GM21526 (cell line): ENCODE results near the gene SMR3A.

Experiments used
- ATAC-seq: cut with Tn5 transposase; IDR thresholded peaks from one replicate; pipeline ENCODE4 v1.9.1; 2021; ENCODE audit warnings: moderate library complexity; ENCODE audit not compliant: unreplicated experiment, low FRiP score

The SMR3A gene

DNA sequence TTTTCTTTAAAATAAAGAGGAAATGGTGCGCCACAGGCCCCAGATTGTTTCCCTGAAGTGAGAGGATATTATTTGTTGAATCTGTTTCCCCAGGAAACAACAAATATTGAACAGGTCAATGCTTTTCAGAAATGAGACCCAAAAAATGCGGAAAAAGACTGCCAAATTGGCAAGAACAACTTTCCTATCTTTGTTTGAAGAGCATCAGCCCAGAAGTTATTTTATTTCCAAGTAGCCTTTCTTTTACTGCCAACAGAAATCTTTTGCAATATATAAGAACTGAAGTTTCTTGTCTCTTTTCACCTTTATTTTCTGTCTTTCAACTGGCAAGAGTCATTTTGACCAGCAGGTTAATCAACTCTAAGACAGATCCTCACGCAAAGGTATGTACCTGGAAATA is at the start of gene SMR3A:
SMR3A (plus strand) TSS at position 301 of the 400 bp plus-strand sequence. CDS start 1,356 bp downstream, outside the sequence.
- no peak for ATAC-seq

DNA sequence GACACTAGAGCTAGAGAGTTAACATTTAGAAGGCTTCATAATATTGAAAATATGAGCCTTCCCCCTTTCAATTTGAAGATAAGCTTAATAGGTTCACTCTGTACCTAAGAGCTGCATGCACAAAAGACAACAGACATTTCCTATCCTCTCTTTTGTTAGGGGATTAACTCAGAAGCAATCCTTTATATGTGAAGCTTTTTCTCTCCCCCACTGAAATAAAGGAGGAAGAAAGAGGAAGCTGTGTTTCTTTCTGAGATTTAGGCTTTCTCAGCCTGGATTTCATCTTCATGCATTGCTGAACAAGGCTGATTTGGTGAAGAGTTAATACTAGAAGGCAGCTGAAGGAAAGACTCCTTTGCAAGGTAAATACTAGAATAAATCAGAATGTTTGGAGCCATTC is 46.8 kb upstream of the SMR3A start:
- no peak for ATAC-seq

DNA sequence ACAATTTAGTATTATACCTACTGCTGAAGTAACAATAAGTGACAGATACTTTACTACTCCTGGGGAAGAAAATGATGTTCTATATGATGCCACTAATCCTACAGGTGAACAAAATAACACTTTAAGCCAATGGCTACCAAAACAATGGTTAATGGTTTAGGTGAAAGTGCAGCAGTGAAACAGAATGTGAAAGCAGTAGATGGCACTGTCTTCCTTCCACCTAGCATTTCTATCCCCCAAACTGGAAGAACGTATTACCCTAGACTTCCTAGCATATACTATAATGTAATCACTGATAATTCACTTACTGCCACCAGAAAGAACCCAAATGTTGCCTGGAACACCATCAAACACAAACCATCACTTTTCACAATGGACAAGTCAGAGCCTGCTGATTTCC is 44.6 kb upstream of the SMR3A start:
- peak; percentile 63 for ATAC-seq

DNA sequence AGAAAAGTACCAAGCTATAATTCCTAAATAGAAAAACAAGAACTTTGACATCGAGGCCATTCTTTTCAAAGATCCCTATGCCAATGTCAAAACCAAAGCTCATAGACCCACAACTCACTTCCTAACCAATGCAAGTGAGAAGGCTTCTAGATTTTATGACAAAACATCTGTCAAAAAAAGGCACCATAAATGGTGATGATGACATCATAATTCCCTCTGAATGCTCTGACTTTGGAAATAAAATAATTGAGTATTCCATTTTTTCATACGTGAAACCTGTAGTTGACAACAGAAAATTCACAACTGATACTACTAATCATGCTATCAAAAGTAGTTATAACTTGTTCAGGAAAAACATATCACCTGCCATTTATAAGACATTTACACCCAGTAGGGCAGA is 34.5 kb upstream of the SMR3A start:
- ATAC-seq: no peak

DNA sequence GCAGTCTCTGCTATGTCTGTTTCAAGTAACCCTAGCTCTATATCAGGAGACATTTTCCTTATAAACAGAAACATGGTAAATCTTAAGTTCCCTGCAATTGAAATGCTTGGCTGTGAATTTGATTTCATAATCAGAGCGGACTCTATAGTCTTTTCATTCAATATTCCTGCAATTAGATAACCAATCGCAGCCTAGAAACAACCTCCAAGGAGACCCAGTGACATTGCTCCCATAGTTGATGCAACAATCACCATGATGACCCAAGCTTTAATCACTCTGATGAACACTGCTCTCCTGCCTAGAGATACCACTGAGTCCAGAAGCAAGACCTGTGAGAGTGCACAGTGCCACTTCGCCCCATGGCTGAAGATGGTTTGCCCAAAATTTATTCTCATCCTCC is 25.9 kb upstream of the SMR3A start, which contains the start of gene CABS1:
CABS1 (plus strand) TSS at position 301 of the 400 bp plus-strand sequence; CDS start at position 360, 59 bp downstream.
- ATAC-seq: no peak

DNA sequence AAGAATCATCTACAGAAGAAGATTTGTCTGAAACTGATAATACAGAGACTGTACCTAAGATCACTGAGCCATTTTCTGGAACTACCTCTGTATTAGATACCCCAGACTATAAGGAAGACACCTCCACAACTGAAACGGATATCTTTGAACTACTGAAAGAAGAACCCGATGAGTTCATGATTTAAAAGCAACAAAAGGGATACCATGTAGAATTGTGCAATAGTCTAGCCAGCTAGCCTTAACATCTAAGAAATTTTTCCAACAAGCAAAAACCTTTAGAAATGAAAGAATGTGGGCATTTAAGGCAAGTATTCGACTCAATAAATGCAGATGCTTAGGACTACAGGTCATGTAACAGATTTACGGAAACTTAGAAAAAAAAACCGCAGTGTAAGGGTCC is 24.5 kb upstream of the SMR3A start:
- no peak for ATAC-seq

DNA sequence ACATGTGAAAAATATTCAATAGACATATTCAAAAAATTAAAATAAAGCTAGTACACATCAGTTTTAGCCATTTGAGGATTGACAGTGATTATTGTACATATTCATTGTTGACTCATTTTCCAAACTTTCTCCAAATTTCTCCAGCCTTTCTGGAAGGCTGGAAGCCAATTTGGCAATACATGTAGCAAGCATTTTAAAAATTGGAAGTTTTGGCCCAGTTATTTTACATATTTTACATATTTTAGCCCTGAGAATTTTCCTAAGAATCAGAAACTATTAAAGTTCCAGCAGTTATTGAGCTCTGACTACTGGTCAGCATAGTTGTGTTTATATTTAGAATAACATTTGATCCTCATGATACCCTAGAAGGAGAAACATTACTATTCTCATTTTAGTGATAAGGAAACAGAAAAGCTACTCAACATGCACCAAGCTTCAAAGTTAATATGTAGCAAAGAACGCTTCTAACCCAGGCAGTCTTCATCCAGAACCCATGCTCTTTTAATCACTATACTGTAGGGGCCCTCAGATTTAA is 22.6 kb upstream of the SMR3A start:
- ATAC-seq: no peak

DNA sequence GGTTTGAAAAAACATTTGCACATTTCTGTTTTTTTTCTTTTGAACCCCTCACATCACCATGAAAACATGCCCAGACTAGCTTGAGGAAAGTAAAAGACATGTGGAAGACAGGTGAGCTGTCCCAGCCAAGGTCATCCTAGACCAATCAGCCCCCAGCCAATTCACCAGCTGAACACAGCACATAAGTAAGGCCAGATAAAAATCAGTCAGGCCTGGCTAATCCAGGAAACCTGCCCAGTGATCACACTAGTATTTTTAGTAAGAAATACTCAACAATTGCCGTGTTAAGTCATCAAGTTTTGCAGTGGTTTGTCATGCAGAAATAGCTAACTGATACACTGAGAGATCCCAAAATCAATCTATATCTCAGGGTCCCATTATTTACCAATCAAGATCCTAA is 4.4 kb upstream of the SMR3A start:
- no peak for ATAC-seq

DNA sequence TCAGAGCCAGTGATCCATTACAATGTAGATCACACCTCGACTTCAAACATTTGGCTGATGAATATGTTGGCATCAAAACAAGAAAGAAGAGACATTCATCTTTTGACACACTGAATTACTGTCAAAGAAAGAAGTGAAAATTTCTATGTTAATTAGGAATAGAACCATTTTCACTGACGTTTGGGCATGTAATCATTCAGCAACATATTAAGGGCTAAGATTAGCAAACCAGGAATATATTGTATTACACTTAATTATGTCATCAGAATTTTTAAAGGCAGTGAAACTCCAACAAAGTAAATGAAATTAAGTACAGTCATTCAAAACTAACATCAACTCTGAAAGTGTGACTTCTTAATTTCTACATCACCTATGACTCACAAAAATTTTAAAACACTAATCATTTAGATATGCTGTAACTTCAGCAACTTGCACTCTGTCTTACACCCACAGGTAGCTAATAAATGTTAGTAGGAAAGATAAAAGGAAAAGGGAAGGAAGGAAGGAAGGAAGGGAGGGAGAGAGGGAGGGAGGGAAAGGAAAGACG is 1.4 kb upstream of the SMR3A start:
- ATAC-seq: no peak

DNA sequence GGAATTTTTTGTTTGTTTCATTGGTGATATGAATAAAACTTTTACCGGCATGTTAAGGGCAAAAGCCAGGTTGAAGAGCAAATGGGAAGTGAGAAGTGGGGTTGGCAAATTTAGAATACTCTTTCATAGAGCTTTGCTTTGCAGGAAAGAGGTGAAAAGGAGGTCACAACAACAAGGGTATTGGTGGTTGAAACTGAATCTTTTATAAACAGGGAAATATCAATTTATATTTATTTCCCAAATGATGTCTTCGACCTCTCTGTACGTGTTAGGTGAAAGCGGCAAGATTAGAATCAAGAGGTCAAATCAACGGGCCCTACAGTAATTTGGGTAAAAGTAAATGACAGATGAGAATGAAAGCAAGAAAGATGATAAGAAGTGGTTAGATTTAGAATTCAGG is 3.4 kb downstream of the SMR3A start:
- no peak for ATAC-seq

DNA sequence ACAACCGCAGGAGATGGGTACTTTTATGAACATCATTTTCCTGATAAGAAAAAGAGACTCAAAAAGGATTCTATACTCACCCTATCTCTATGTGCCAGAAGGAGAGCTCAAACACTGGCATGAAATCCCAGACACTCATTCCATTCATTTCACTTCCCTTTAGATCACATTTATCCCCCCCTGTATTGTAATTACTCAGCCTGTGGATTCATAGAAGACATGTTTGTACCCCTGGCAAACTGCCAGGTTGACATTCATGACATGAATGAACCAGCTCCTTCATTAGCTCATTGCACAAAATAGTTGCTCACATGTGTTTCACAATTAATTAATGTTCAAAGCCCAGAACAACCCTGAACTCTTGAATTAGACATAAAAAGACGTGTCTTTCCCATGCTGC is 4.9 kb downstream of the SMR3A start:
- ATAC-seq: no peak

DNA sequence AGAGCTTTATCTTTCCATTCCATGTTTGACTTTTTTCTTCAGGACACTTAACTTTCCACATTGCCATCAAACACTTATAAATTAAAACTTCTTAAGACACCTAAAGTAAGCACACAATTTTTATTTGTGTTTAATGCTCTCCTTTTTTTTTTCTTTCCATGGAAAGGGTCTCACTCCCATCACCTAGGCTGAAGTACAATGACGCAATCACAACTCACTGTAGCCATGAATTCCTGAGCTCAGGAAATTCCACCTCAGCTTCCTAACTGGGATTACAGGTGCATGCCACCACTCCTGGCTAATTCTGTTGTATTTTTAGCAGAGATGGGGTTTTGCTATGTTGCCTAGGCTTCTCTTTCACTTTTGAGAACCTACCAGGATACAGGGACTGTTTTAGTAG is 7.3 kb downstream of the SMR3A start:
- ATAC-seq: no peak

DNA sequence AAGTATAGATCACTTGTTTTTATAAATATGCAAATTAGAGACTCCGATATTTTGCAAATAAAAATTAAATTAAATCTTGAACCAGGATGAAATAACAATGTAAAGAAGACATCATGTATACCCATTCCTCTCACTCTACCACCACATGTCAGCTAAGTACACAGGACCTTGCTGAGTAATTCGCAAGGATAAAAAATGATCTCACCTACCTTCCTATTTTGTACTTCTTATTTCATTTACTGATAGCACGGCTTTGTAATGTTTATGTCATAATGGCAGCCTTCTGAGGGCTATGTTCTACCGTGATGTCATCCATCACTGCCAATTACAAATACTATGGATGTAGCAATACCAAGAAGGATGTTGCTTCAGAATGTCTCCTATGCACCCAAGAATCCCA is 11.4 kb downstream of the SMR3A start:
- ATAC-seq: no peak

DNA sequence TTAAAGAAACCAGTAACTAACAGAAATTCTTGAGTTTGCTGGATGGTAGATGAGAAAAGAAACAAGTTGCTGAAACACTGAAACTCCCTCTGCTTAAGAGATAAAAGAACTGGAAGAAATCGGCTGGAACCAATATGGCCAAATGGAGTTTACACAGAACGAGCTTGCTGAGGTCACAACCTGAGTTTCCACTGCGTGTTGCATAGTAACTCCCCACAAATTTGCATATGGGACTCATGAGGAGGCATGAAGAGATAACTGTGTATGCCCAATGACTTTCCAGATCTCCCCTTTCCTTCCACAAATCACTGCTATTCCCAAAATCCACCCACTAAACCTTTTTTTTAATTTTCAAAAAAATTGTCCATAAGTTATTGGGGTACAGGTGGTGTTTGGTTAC is 12.2 kb downstream of the SMR3A start:
- ATAC-seq: no peak

DNA sequence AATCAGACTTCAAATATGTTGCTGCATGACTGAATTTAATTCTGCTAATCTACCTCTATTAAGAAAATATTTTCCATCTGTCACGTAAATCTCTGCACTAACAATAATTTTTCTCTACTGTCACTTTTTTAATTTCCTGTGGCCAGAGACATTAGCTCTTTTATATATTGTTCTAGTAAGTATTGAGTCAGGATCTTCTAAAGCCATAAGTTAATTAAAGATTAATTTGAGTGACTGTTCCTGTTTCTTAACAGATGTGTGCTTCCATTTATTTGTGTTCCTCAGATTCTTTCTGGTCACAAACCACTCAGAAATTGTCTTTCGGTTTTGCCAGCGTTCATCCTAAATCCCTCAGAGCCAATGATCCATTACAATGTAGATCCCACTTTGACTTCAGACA is 20.0 kb downstream of the SMR3A start:
- no peak for ATAC-seq

DNA sequence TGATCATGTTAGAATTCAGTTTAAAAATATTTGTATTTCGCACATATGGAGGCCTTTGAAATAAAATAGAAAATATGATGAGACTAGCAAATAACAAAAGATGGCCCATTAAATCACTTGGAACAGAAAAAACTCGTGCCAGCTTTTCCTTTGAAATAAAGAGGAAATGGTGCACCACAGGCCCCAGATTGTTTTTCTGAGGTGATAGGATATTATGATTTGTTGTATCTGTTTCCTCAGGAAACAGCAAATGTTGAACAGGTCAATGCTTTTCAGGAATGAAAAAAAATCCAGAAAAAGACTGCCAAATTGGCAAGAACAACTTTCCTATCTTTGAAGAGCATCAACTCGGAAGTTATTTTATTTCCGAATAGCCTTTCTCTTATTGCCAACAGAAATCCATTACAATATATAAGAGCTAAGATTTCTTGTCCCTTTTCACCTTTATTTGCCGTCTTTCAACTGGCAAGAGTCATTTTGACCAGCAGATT is 22.2 kb downstream of the SMR3A start, which contains the start of gene SMR3B:
SMR3B (plus strand) TSS at position 441 of the 491 bp plus-strand sequence. CDS start 1,380 bp downstream, outside the sequence.
- ATAC-seq: no peak

DNA sequence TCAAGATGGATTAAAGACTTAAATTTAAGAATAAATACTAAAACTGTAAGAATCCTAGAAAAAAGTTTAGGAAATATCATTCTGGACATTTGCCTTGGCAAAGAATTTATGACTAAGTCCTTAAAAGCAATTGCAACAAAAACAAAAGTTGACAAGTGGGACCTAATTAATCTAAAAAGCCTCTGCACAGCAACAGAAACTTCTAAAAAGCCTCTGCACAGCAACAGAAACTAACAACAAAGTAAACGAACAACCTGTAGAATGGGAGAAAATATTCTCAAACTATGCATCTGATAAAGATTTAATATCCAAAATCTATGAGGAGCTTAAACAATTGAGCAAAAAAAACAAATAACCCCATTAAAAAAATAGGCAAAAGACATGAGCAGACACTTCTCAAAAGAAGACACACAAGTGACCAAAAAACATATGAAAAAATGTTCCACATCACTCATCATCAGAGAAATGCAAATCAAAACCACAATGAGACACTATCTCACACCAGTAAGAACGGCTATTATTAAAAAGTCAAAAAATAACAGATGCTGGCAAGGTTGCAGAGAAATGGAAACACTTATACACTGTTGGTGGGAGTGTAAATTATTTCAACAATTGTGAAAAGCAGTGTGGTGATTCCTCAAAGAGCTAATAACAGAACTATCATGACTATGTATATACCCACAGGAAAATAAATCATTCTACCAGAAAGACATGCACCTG is 31.7 kb downstream of the SMR3A start:
- ATAC-seq: peak; percentile 54

DNA sequence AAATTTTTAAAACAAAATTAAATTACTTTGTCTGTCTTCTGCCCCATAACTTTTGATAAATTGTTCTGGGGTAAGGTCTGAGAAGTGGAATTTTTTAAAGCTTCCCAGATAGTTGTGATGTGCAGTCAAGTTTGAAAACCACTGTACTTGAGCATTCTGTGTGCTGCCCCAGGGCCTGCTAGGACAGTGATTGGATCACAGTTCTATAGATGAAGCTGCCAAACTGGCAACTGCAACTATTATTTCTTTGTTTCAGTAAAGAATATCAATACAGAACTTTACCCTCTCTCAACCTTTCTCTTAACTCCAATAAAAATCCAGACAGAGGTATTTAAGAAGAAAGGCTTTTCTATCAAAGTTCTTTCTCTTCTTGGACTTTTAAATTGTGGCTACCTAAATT is 37.0 kb downstream of the SMR3A start, which contains the start of gene OPRPN:
OPRPN (plus strand) TSS at position 361 of the 400 bp plus-strand sequence. CDS start 1,346 bp downstream, outside the sequence.
- no peak for ATAC-seq

DNA sequence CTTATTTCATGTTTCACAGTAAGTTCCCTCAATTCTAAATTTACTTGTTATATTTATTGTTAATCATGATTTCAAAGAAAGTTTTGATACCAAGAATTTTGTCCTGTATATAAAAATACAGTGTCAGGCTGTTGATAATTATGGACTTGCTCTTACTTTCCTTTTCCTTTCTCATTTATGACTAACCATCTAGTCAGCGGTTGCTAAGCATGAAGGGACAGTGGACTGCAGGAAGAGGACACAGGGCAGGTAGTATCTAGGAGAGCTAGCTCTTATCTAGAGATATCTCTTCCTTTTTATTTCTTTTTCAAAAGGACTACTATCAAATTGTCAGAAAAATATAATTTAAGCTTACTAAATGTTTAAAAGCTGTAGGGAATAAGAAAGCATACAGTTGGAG is 38.8 kb downstream of the SMR3A start:
- no peak for ATAC-seq

DNA sequence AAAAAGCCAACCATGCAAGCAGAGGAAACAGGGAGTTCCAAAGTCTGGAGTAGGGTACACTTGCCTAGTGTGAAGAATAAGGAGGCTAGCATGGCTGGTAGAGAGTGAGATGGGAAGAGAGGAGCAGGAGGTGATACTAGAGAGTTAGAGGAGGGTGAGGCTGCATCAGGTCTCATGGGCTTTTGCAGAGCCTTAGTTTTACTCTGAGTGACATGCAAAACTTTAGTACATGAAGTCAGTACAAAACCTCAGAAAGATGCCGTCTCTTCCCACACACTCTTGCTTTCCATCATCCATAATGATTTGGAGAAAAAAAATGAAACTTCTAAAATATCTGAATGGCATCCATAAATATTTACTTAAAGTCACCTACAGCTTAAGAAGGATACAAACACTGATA is 42.2 kb downstream of the SMR3A start:
- ATAC-seq: peak; percentile 51

DNA sequence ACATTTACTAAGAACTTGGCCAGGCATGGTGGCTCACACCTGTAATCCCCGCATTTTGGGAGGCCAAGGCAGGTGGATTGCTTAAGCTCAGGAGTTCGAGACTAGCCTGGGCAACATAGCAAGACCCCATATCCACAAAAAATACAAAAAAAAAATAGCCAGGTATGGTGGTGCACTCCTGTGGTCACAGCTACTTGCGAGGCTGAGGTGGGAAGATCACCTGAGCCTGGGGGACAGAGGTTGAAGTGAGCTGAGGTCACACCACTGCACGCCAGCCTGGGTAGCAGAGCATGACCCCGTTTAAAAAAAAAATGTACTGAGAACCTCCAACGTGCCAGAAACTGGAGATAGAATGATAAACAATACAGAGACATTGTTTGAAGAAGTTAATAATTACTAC is 45.2 kb downstream of the SMR3A start:
- ATAC-seq: no peak
